ENCODE results near the gene AK1. TPM values are rescaled to one million over a fixed set of nuclear protein-coding genes. Genes with fewer than 3 reads are reported as not detected.

AK1 gene
- total RNA-seq, 1 experiment from 2014 or later: 34.4 TPM

DNA sequence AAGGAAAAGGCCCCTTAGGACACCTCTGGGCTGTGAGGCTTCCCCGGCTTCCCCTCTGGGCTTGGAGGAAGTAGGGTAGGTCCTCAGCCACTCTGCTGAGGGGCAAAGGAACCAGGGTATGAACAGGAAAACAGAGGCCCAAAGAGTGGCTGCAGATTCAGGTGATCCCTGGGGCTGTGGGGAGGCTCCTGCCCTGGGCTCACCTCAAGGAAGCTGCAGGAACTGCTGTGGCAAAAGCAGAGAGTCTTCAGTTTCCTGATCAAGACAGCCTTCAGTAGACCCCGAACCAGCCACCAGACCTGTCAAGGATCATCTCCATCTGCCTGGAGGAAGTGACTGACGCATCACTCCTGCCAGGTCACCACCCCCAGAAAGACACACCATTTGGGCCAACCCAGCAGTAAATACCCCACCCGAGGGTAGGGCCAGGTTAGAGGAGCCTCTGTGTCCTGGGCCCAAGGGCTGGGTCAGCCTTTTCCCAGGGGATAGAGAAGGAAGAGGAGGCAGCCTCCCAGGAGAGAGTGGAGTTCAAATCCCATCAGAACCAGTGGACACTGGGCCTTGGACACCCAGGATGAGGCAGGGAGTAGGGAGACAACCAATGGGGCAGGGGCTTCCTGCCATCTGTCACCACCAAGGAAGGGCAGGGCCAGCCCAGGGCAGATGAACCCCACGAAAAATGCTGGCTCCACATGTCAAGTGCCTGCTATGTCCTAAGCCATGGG lies 27.7 kb upstream of the AK1 start:
- ChIA-PET CTCF (interaction anchor here (0.7 to 1.7 kb wide), 7 partner anchors 13 to 213 kb away, joined by 3 to 7 read pairs (median 4); partner anchors contain the start of gene TOR2A), POLR2A (interaction anchor here (0.5 kb wide), 1 partner anchor 208 kb away, joined by 3 read pairs; no protein-coding TSS in a partner anchor)
- peak overlapping the region; percentile 80 for H3K27ac Mint-ChIP-seq
- TF ChIP-seq ZNF416 (CRISPR knock-in tag; IDR thresholded peaks at IDR 0.05) (no peak), FOXK1 (CRISPR knock-in tag; IDR thresholded peaks at IDR 0.05) (no peak), IRF2 (CRISPR knock-in tag; IDR thresholded peaks at IDR 0.05; ENCODE audit: borderline replicate concordance, low read depth) (no peak)
- H3K4me3 Mint-ChIP-seq: no peak overlapping the region
- ATAC-seq: no peak
- H3K36me3 Mint-ChIP-seq: no peaks in the 10 kb centered on the region
- no peak for DNase-seq (ENCODE audit: low spot score)
- H3K4me1 Mint-ChIP-seq: peaks cover 30% of the 10 kb centered on the region
- H3K27me3 Mint-ChIP-seq (ENCODE audit: low read depth): no peaks in the 10 kb centered on the region; the same call in 1 of the 2 replicates
- H3K9me3 Mint-ChIP-seq: no peaks in the 10 kb centered on the region

DNA sequence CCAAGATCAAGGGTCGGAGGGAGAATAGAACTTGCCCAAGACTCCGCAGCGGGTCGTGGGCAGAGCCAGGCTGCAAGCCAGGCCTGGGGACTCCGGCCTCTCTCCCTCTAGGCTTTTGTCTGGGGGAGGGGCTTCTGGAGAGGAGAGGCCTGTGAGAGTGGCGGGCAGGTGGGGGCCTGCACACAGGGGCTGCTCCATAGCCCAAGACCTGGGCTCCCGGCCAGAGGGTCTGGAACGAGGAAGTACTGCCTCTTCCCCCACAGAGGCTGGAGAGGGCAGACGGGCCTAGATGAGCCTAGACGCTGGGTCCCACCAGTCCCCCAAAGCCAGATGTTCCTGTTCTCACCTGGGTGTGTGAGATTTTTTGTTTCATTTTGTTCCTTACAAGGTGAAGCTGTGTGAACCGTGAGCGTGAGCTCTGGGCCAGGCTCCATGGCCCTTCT lies 27.1 kb upstream of the AK1 start:
- no peak for TF ChIP-seq JUN (CRISPR knock-in tag; IDR thresholded peaks at IDR 0.05)
- TF ChIP-seq, protein P1, sequence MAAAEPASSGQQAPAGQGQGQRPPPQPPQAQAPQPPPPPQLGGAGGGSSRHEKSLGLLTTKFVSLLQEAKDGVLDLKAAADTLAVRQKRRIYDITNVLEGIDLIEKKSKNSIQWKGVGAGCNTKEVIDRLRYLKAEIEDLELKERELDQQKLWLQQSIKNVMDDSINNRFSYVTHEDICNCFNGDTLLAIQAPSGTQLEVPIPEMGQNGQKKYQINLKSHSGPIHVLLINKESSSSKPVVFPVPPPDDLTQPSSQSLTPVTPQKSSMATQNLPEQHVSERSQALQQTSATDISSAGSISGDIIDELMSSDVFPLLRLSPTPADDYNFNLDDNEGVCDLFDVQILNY (CRISPR knock-in tag; IDR thresholded peaks at IDR 0.05): no peak
- no peak for TF ChIP-seq NFYB (CRISPR knock-in tag; conservative IDR thresholded peaks at IDR 0.05; ENCODE audit: low read depth)
- TF ChIP-seq RELA (CRISPR knock-in tag; IDR thresholded peaks at IDR 0.05; ENCODE audit: borderline replicate concordance): no peak
- TF ChIP-seq, protein P2, sequence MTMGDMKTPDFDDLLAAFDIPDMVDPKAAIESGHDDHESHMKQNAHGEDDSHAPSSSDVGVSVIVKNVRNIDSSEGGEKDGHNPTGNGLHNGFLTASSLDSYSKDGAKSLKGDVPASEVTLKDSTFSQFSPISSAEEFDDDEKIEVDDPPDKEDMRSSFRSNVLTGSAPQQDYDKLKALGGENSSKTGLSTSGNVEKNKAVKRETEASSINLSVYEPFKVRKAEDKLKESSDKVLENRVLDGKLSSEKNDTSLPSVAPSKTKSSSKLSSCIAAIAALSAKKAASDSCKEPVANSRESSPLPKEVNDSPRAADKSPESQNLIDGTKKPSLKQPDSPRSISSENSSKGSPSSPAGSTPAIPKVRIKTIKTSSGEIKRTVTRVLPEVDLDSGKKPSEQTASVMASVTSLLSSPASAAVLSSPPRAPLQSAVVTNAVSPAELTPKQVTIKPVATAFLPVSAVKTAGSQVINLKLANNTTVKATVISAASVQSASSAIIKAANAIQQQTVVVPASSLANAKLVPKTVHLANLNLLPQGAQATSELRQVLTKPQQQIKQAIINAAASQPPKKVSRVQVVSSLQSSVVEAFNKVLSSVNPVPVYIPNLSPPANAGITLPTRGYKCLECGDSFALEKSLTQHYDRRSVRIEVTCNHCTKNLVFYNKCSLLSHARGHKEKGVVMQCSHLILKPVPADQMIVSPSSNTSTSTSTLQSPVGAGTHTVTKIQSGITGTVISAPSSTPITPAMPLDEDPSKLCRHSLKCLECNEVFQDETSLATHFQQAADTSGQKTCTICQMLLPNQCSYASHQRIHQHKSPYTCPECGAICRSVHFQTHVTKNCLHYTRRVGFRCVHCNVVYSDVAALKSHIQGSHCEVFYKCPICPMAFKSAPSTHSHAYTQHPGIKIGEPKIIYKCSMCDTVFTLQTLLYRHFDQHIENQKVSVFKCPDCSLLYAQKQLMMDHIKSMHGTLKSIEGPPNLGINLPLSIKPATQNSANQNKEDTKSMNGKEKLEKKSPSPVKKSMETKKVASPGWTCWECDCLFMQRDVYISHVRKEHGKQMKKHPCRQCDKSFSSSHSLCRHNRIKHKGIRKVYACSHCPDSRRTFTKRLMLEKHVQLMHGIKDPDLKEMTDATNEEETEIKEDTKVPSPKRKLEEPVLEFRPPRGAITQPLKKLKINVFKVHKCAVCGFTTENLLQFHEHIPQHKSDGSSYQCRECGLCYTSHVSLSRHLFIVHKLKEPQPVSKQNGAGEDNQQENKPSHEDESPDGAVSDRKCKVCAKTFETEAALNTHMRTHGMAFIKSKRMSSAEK (CRISPR knock-in tag; IDR thresholded peaks at IDR 0.05; ENCODE audit: borderline replicate concordance): no peak
- TF ChIP-seq, protein P3, sequence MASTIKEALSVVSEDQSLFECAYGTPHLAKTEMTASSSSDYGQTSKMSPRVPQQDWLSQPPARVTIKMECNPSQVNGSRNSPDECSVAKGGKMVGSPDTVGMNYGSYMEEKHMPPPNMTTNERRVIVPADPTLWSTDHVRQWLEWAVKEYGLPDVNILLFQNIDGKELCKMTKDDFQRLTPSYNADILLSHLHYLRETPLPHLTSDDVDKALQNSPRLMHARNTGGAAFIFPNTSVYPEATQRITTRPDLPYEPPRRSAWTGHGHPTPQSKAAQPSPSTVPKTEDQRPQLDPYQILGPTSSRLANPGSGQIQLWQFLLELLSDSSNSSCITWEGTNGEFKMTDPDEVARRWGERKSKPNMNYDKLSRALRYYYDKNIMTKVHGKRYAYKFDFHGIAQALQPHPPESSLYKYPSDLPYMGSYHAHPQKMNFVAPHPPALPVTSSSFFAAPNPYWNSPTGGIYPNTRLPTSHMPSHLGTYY (CRISPR knock-in tag; IDR thresholded peaks at IDR 0.05): no peak
- no peak for TF ChIP-seq NR2C2 (CRISPR knock-in tag; IDR thresholded peaks at IDR 0.05)
- TF ChIP-seq ZNF121 (CRISPR knock-in tag; IDR thresholded peaks at IDR 0.05): no peak
- no peak for TF ChIP-seq TCF7 (CRISPR knock-in tag; IDR thresholded peaks at IDR 0.05; ENCODE audit: low read depth)
- TF ChIP-seq, protein P4, sequence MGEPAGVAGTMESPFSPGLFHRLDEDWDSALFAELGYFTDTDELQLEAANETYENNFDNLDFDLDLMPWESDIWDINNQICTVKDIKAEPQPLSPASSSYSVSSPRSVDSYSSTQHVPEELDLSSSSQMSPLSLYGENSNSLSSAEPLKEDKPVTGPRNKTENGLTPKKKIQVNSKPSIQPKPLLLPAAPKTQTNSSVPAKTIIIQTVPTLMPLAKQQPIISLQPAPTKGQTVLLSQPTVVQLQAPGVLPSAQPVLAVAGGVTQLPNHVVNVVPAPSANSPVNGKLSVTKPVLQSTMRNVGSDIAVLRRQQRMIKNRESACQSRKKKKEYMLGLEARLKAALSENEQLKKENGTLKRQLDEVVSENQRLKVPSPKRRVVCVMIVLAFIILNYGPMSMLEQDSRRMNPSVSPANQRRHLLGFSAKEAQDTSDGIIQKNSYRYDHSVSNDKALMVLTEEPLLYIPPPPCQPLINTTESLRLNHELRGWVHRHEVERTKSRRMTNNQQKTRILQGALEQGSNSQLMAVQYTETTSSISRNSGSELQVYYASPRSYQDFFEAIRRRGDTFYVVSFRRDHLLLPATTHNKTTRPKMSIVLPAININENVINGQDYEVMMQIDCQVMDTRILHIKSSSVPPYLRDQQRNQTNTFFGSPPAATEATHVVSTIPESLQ (CRISPR knock-in tag; IDR thresholded peaks at IDR 0.05): no peak
- no peak for TF ChIP-seq MYBL2 (CRISPR knock-in tag; IDR thresholded peaks at IDR 0.05)
- no peak for TF ChIP-seq ZNF416 (CRISPR knock-in tag; IDR thresholded peaks at IDR 0.05)
- TF ChIP-seq SMAD4 (CRISPR knock-in tag; IDR thresholded peaks at IDR 0.05): no peak
- TF ChIP-seq, protein P5, sequence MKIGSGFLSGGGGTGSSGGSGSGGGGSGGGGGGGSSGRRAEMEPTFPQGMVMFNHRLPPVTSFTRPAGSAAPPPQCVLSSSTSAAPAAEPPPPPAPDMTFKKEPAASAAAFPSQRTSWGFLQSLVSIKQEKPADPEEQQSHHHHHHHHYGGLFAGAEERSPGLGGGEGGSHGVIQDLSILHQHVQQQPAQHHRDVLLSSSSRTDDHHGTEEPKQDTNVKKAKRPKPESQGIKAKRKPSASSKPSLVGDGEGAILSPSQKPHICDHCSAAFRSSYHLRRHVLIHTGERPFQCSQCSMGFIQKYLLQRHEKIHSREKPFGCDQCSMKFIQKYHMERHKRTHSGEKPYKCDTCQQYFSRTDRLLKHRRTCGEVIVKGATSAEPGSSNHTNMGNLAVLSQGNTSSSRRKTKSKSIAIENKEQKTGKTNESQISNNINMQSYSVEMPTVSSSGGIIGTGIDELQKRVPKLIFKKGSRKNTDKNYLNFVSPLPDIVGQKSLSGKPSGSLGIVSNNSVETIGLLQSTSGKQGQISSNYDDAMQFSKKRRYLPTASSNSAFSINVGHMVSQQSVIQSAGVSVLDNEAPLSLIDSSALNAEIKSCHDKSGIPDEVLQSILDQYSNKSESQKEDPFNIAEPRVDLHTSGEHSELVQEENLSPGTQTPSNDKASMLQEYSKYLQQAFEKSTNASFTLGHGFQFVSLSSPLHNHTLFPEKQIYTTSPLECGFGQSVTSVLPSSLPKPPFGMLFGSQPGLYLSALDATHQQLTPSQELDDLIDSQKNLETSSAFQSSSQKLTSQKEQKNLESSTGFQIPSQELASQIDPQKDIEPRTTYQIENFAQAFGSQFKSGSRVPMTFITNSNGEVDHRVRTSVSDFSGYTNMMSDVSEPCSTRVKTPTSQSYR (CRISPR knock-in tag; IDR thresholded peaks at IDR 0.05): no peak
- no peak for TF ChIP-seq TEAD4 (CRISPR knock-in tag; IDR thresholded peaks at IDR 0.05)
- TF ChIP-seq, protein P6, sequence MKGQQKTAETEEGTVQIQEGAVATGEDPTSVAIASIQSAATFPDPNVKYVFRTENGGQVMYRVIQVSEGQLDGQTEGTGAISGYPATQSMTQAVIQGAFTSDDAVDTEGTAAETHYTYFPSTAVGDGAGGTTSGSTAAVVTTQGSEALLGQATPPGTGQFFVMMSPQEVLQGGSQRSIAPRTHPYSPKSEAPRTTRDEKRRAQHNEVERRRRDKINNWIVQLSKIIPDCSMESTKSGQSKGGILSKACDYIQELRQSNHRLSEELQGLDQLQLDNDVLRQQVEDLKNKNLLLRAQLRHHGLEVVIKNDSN (CRISPR knock-in tag; IDR thresholded peaks at IDR 0.05): no peak
- no peaks in the 10 kb centered on the region for H3K36me3 Mint-ChIP-seq
- peak; percentile 42 for DNase-seq (ENCODE audit: low spot score)
- peak; percentile 65 for ATAC-seq
- H3K4me1 Mint-ChIP-seq: peaks cover 35% of the 10 kb centered on the region
- no peak overlapping the region for H3K4me3 Mint-ChIP-seq
- ChIA-PET POLR2A (interaction anchor here (0.5 kb wide), 1 partner anchor 209 kb away, joined by 3 read pairs; no protein-coding TSS in a partner anchor), CTCF (interaction anchor here (0.6 to 1.7 kb wide), 7 partner anchors 13 to 213 kb away, joined by 3 to 9 read pairs (median 4); partner anchors contain the start of gene TOR2A)
- H3K27ac Mint-ChIP-seq: peak overlapping the region; percentile 85
- no peaks in the 10 kb centered on the region; the same call in 1 of the 2 replicates for H3K27me3 Mint-ChIP-seq (ENCODE audit: low read depth)
- no peaks in the 10 kb centered on the region for H3K9me3 Mint-ChIP-seq
